K562 (cell line): ENCODE measurements around the gene SPATS2. TPM values are rescaled to one million over a fixed set of nuclear protein-coding genes. Genes with fewer than 3 reads are reported as not detected.

Source experiments
- BACH1 ChIP-seq: fragments of 200-800 bp; sonication (Bioruptor generic); IDR thresholded peaks from 2 replicates; pipeline ENCODE4 v1.6.1; 2016; ENCODE audit warnings: missing genetic modification characterization, missing compliant biosample characterization
- CTBP1 ChIP-seq: fragments of 450-650 bp; IDR thresholded peaks from 2 replicates; pipeline ENCODE4 v1.6.1; 2016; ENCODE audit warnings: borderline replicate concordance
- EHMT2 ChIP-seq: fragments of 450-650 bp; IDR thresholded peaks from 2 replicates; pipeline ENCODE4 v1.6.1; 2018; ENCODE audit warnings: antibody characterized with exemption
- ELF4 ChIP-seq: fragments of 450-650 bp; formaldehyde crosslinking; IDR thresholded peaks from 2 replicates; pipeline ENCODE4 v1.4.0; 2022; ENCODE audit warnings: missing genetic modification characterization
- HCFC1 ChIP-seq: IDR thresholded peaks from 2 replicates; pipeline ENCODE4 v1.6.1; 2012; ENCODE audit warnings: low read depth, low read length, improper control_type of control experiment
- HLTF ChIP-seq: fragments of 450-650 bp; IDR thresholded peaks from 2 replicates; pipeline ENCODE4 v1.6.1; 2016
- ILK ChIP-seq: fragments of 450-650 bp; IDR thresholded peaks from 2 replicates; pipeline ENCODE4 v1.6.1; 2016; ENCODE audit warnings: missing genetic modification characterization, low read depth, mild to moderate bottlenecking, missing compliant biosample characterization, moderate library complexity, borderline replicate concordance
- MAFF ChIP-seq: IDR thresholded peaks from 2 replicates; pipeline ENCODE4 v1.6.1; 2012; ENCODE audit warnings: low read length, improper control_type of control experiment
- MEIS2 ChIP-seq: fragments of 450-650 bp; IDR thresholded peaks from 2 replicates; pipeline ENCODE4 v1.6.1; 2014; ENCODE audit warnings: mild to moderate bottlenecking; ENCODE audit not compliant: partially characterized antibody
- NEUROD1 ChIP-seq: fragments of 150-350 bp; IDR thresholded peaks from 2 replicates; pipeline ENCODE4 v1.6.1; 2014; ENCODE audit warnings: borderline replicate concordance, low read length, low read depth; ENCODE audit not compliant: partially characterized antibody
- RAD21 ChIP-seq, 2 experiments: fragments of 250-450 bp in 1 of 2; fragments of 450-650 bp in 1 of 2; sonication (Bioruptor Pico) in 1 of 2; formaldehyde crosslinking in 1 of 2; IDR thresholded peaks in 1 of 2; conservative IDR thresholded peaks in 1 of 2; 2 replicates each; pipeline versions ENCODE4 v1.4.0 to v1.8.0; 2020 to 2022; ENCODE audit warnings: mild to moderate bottlenecking in 2 of 2, moderate library complexity in 1 of 2
- SMARCA5 ChIP-seq: fragments of 450-650 bp; IDR thresholded peaks from 2 replicates; pipeline ENCODE4 v1.6.1; 2016
- SP2 ChIP-seq: IDR thresholded peaks from 2 replicates; pipeline ENCODE4 v1.6.1; 2011; ENCODE audit warnings: mild to moderate bottlenecking, low read depth, low read length, moderate library complexity; ENCODE audit not compliant: poor library complexity, severe bottlenecking; ENCODE audit errors: extremely low read depth
- SRSF7 ChIP-seq: fragments of 200-400 bp; formaldehyde crosslinking; optimal IDR thresholded peaks from 2 replicates; pipeline ENCODE3; 2017; ENCODE audit warnings: mild to moderate bottlenecking, low read depth, low read length
- SUPT5H ChIP-seq: fragments of 450-650 bp; IDR thresholded peaks from 2 replicates; pipeline ENCODE4 v1.6.1; 2016
- TRIM24 ChIP-seq, 2 experiments: fragments of 450-650 bp; IDR thresholded peaks; 2 replicates each; pipeline ENCODE4 v1.6.1; 2016
- WHSC1 ChIP-seq: IDR thresholded peaks from one replicate; pipeline ENCODE4 v1.6.1; 2012; ENCODE audit warnings: low read length, control low read depth, inconsistent platforms
- ZC3H11A ChIP-seq: IDR thresholded peaks from 2 replicates; pipeline ENCODE4 v1.6.1; 2012; ENCODE audit warnings: low read depth, low read length, improper control_type of control experiment
- ZNF75A ChIP-seq: fragments of 450-650 bp; formaldehyde crosslinking; IDR thresholded peaks from 2 replicates; pipeline ENCODE4 v1.4.0; 2020; ENCODE audit warnings: mild to moderate bottlenecking
- ZNF778 ChIP-seq: fragments of 450-650 bp; formaldehyde crosslinking; IDR thresholded peaks from 2 replicates; pipeline ENCODE4 v1.4.0; 2020; ENCODE audit warnings: mild to moderate bottlenecking, moderate library complexity
- polyA plus RNA-seq, 8 experiments: library from polyadenylated mRNA; depleted of rRNA in 4 of 8; stranded (reverse) in 5 of 8; unstranded in 3 of 8; fragments of >200 nt; fragmentation: Nextera tagmentation in 2 of 8; fragmentation: Illumina TruSeq in 1 of 8; extraction: Ambion mirVana in 2 of 8; extraction: Trizol in 1 of 8; gene quantifications; 2 replicates each; pipeline versions ENCODE4 v1.2.1 to v1.2.3, GENCODE V29; 2011 to 2014; ENCODE audit warnings: inconsistent platforms in 1 of 8, missing spikeins in 1 of 8
- total RNA-seq, 7 experiments: library from RNA; depleted of rRNA in 6 of 7; stranded (reverse); fragments of >200 nt in 6 of 7; fragmentation: Illumina TruSeq in 2 of 7; extraction: Trizol in 2 of 7; gene quantifications; 2 replicates each; pipeline versions ENCODE4 v1.2.1 to v1.2.3, GENCODE V29; 2011 to 2021; ENCODE audit warnings: low replicate concordance in 1 of 7
- TF ChIP-seq, protein P1 (sequence below): IDR thresholded peaks from 2 replicates; pipeline ENCODE4 v1.6.1; 2012; ENCODE audit warnings: low read depth, low read length, improper control_type of control experiment, borderline replicate concordance
- TF ChIP-seq, protein P2 (sequence below): fragments of 450-650 bp; formaldehyde crosslinking; IDR thresholded peaks from 2 replicates; pipeline ENCODE4 v1.4.0; 2020; ENCODE audit warnings: mild to moderate bottlenecking, moderate library complexity
- TF ChIP-seq, protein P3 (sequence below), 3 experiments: IDR thresholded peaks in 2 of 3; conservative IDR thresholded peaks in 1 of 3; 2 replicates each; pipeline ENCODE4 v1.5.1; 2011 to 2012; ENCODE audit warnings: low read length in 3 of 3, mild to moderate bottlenecking in 3 of 3, control low read depth in 2 of 3, improper control_type of control experiment in 1 of 3, inconsistent platforms in 1 of 3, low read depth in 1 of 3, mixed read lengths in 1 of 3, moderate library complexity in 1 of 3; ENCODE audit not compliant: insufficient read depth in 2 of 3
- TF ChIP-seq, protein P4 (sequence below): sonication (generic); formaldehyde crosslinking; IDR thresholded peaks from 2 replicates; pipeline ENCODE4 v1.8.1; 2023; ENCODE audit warnings: mild to moderate bottlenecking, missing genetic modification reagents

The SPATS2 gene
- total and polyA plus RNA-seq, 9 of the 15 experiments (the other 6 are each of a cell fraction or from before 2014, with no cell fraction given), result 5.4 to 48.2 (median 17.5) TPM

DNA sequence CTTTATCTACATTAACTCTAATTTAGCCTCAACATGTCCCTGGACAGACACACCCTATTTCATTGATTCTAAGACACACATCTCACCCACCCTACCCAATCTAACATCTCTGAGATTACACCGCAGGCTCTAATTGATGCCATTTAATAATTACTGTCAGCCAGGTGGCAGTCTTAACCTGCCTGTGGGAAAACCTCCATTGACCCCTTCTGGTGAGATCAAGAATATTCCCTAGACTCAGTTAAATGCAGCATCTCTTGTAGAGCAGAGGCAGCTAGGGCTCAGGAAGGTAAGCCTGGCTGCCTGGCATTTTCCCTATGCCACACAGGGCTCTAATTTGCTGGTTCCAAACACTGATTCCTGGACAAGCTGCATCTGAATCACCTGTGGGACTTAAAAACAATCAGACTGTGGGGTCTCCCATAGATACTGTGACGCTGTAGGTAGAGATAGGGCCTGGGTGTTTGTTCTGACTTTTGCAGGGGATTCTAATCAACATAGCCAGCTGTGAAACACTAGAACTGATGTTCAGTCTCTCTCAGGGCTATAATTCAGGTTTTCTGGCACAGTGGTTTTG lies 186.3 kb downstream of the SPATS2 start (continued):
- TF ChIP-seq, protein P1, sequence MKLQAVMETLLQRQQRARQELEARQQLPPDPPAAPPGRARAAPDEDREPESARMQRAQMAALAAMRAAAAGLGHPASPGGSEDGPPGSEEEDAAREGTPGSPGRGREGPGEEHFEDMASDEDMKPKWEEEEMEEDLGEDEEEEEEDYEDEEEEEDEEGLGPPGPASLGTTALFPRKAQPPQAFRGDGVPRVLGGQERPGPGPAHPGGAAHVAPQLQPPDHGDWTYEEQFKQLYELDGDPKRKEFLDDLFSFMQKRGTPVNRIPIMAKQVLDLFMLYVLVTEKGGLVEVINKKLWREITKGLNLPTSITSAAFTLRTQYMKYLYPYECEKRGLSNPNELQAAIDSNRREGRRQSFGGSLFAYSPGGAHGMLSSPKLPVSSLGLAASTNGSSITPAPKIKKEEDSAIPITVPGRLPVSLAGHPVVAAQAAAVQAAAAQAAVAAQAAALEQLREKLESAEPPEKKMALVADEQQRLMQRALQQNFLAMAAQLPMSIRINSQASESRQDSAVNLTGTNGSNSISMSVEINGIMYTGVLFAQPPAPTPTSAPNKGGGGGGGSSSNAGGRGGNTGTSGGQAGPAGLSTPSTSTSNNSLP, result peak; percentile 79; the same call in 1 of the 2 replicates
- TF ChIP-seq EHMT2, result no peak
- no peak for TF ChIP-seq BACH1 (tag)
- TF ChIP-seq SP2, result no peak
- TF ChIP-seq MAFF, result no peak
- no peak for TF ChIP-seq HLTF
- TF ChIP-seq SMARCA5, result no peak
- TF ChIP-seq NEUROD1, result no peak
- no peak for TF ChIP-seq HCFC1
- TF ChIP-seq, protein P2, sequence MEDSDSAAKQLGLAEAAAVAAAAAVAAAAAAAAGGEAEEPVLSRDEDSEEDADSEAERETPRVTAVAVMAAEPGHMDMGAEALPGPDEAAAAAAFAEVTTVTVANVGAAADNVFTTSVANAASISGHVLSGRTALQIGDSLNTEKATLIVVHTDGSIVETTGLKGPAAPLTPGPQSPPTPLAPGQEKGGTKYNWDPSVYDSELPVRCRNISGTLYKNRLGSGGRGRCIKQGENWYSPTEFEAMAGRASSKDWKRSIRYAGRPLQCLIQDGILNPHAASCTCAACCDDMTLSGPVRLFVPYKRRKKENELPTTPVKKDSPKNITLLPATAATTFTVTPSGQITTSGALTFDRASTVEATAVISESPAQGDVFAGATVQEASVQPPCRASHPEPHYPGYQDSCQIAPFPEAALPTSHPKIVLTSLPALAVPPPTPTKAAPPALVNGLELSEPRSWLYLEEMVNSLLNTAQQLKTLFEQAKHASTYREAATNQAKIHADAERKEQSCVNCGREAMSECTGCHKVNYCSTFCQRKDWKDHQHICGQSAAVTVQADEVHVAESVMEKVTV (CRISPR knock-in tag), result peak; percentile 67
- TF ChIP-seq SUPT5H, result no peak
- peak; percentile 1 for TF ChIP-seq MEIS2
- TF ChIP-seq SRSF7, result no peak
- peak; percentile 55; the same call in 1 of the 2 replicates for TF ChIP-seq ZNF75A (CRISPR knock-in tag)
- no peak for TF ChIP-seq TRIM24 (IDR thresholded peaks at IDR 0.05)
- no peak for TF ChIP-seq ILK
- peak; percentile 50 to 83 for TF ChIP-seq RAD21 (CRISPR knock-in tag; conservative IDR thresholded peaks at IDR 0.05 in 1 of 2, IDR thresholded peaks at IDR 0.05 in 1 of 2)
- no peak for TF ChIP-seq ZC3H11A
- no peak for TF ChIP-seq CTBP1
- no peak for TF ChIP-seq ZNF778
- TF ChIP-seq, protein P3, sequence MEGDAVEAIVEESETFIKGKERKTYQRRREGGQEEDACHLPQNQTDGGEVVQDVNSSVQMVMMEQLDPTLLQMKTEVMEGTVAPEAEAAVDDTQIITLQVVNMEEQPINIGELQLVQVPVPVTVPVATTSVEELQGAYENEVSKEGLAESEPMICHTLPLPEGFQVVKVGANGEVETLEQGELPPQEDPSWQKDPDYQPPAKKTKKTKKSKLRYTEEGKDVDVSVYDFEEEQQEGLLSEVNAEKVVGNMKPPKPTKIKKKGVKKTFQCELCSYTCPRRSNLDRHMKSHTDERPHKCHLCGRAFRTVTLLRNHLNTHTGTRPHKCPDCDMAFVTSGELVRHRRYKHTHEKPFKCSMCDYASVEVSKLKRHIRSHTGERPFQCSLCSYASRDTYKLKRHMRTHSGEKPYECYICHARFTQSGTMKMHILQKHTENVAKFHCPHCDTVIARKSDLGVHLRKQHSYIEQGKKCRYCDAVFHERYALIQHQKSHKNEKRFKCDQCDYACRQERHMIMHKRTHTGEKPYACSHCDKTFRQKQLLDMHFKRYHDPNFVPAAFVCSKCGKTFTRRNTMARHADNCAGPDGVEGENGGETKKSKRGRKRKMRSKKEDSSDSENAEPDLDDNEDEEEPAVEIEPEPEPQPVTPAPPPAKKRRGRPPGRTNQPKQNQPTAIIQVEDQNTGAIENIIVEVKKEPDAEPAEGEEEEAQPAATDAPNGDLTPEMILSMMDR (IDR thresholded peaks at IDR 0.05 in 2 of 3, conservative IDR thresholded peaks at IDR 0.05 in 1 of 3; ENCODE audit: insufficient read depth in 2 of 3, low read depth in 1 of 3, low read length in 3 of 3), result peak; percentile 73 to 99 (median 98)
- TF ChIP-seq ELF4 (CRISPR knock-in tag), result no peak
- TF ChIP-seq, protein P4, sequence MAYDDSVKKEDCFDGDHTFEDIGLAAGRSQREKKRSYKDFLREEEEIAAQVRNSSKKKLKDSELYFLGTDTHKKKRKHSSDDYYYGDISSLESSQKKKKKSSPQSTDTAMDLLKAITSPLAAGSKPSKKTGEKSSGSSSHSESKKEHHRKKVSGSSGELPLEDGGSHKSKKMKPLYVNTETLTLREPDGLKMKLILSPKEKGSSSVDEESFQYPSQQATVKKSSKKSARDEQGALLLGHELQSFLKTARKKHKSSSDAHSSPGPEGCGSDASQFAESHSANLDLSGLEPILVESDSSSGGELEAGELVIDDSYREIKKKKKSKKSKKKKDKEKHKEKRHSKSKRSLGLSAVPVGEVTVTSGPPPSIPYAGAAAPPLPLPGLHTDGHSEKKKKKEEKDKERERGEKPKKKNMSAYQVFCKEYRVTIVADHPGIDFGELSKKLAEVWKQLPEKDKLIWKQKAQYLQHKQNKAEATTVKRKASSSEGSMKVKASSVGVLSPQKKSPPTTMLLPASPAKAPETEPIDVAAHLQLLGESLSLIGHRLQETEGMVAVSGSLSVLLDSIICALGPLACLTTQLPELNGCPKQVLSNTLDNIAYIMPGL (CRISPR knock-in tag), result no peak
- no peak for TF ChIP-seq WHSC1
